ENCODE measurements around the gene SMTNL1.

DNA sequence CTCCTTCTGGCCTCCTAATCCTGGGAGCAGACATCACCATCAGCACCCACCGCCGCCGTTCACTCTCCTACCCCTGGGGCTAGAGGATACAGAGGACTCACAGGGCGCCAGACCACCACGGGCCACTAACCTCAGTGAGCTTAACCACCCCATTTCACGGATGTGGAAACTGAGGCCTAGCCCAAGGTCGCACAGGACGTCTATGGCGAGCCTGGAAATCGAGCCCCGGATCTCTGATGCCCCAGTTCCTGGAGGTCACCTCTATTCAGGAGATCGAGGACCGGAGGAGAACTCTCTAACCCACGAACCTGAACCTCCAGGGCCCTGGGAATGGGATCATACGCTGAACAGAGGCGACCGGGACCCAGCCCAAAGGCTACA lies 7.2 kb upstream of the SMTNL1 start:
- TF ChIP-seq, protein P1, sequence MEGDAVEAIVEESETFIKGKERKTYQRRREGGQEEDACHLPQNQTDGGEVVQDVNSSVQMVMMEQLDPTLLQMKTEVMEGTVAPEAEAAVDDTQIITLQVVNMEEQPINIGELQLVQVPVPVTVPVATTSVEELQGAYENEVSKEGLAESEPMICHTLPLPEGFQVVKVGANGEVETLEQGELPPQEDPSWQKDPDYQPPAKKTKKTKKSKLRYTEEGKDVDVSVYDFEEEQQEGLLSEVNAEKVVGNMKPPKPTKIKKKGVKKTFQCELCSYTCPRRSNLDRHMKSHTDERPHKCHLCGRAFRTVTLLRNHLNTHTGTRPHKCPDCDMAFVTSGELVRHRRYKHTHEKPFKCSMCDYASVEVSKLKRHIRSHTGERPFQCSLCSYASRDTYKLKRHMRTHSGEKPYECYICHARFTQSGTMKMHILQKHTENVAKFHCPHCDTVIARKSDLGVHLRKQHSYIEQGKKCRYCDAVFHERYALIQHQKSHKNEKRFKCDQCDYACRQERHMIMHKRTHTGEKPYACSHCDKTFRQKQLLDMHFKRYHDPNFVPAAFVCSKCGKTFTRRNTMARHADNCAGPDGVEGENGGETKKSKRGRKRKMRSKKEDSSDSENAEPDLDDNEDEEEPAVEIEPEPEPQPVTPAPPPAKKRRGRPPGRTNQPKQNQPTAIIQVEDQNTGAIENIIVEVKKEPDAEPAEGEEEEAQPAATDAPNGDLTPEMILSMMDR (IDR thresholded peaks at IDR 0.05) = no peak
- TF ChIP-seq POLR2A (IDR thresholded peaks at IDR 0.05) = no peak

All from right lobe of liver (tissue), 4 donors.